ENCODE results near the gene RPN1.

RPN1 gene

DNA sequence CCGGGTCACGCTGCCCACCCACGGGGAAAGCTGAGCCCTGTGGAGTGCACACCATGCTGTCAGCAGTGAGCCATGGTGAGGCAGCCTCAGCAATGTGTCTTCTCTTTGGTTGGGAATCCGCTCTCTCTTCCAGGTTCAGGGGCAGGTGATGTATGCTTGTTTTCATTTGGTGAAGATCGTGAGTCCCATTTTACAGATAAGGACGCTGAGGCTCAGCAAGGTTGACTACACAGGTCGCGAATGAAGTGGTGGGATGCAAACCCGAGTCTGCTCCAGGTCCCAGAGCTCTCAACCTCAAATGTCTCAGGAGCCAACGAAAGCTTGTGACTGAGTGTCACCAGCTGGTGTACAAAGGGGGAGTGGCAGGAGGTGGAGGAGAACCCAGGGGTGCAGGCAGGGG is 74.3 kb downstream of the RPN1 start:
- no peak for DNase-seq

DNA sequence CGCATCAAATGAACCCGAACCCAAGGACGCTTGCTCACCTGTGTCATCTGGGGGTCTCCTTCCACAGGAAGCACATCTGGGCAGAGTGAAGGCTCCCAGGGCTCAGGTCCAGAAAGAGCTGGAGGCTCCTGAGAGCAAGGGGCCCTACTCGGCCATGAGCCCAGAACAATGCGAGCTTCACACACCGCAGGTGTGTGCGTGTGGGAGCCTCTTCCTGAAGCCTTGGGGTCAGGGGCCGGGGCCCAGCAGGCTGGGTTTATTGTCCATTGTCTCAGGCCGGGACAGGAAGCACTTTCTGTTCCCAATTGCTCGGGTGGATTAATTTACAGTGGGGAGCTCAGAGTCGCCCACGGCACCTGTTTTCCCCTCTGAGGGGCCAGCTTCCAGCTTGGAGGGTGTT is 74.8 kb downstream of the RPN1 start:
- DNase-seq = no peak

DNA sequence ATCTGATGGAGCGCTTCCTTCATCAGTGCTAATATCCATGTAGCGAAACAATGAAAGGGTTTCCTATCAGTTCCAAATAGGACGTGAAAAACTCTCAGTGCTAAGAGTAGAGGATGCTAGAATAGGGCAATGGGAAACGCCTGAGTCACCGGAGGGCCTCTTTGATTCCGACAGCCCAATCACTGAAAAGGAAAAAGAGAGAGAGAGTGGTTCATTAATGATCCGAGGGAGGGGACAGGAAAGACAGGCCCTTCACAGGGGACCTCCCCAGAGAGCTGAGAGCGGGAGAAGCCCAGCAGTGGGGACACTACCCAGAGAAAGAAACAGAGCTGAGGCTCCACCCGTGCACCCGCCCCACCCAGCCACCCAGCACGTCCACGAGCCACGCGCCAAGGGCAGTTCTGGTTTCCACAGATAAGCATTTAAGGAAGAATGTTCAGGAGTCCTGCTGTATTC is 76.9 kb downstream of the RPN1 start:
- DNase-seq = no peak

- no peak for DNase-seq
Measured at GRCh38 chr3:128573160-128573559, 77.5 kb downstream of the RPN1 start.

DNA sequence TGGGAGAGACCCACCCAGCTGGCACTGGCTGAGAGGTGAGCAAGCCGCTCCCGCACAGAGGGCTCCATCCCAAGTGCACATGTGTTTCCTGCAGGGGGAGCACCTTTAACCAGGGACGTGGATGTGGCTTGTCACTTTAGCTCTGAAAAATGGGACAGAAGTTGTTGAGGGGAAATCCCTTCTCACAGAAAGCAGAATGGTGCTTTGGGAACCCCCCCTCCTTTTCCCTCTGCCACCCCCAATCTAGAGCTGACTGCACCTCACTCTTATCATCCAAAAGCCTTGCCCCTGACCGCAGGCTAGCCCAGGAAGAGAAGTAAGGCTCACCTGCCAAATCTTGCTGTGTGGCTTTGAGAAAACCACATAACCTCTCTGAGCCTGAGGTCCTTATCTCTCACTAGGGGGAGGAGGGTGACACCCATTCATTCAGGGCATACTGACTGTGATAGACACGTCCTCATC is 77.9 kb downstream of the RPN1 start:
- no peak for DNase-seq

GRCh38 chr3:128572013-128572412 is 78.6 kb downstream of the RPN1 start:
- DNase-seq = no peak
